Activated B cell treated with CpG ODN at 0.5 μM for 24 hours (primary cell): Measurements from ENCODE around the gene KRT37. TPM values are rescaled to one million over a fixed set of nuclear protein-coding genes. Genes with fewer than 3 reads are reported as not detected.

Source experiments
- ATAC-seq: fragments of 200-7000 bp; cut with Tn5 transposase; one replicate; pipeline ENCODE4 v1.10.0; 2021; ENCODE audit warnings: low read depth, mild to moderate bottlenecking, moderate library complexity
- CTCF ChIA-PET: fragments of 350-600 bp; sonication (Branson Sonifier 250); formaldehyde crosslinking; loops from one replicate; lab custom pipeline; 2021; ENCODE audit warnings: antibody characterized with exemption; lab: Charles Lee
- POLR2A ChIA-PET: fragments of 350-600 bp; sonication (Branson Sonifier 250); formaldehyde crosslinking; loops from one replicate; lab custom pipeline; 2021; ENCODE audit warnings: antibody characterized with exemption; lab: Charles Lee
- DNase-seq: peaks from one replicate; pipeline ENCODE4 v3.0.0; 2022
- H3K27ac Mint-ChIP-seq: one replicate; pipeline ENCODE4 v1.8.0; 2020; ENCODE audit warnings: mixed read lengths
- H3K27me3 Mint-ChIP-seq: one replicate; pipeline ENCODE4 v1.8.0; 2021; ENCODE audit warnings: mixed read lengths
- H3K36me3 Mint-ChIP-seq: one replicate; pipeline ENCODE4 v1.8.0; 2021; ENCODE audit warnings: low read depth, mixed read lengths
- H3K4me1 Mint-ChIP-seq: one replicate; pipeline ENCODE4 v1.8.0; 2021; ENCODE audit warnings: mixed read lengths
- H3K4me3 Mint-ChIP-seq: one replicate; pipeline ENCODE4 v1.8.0; 2020; ENCODE audit warnings: mild to moderate bottlenecking, mixed read lengths
- H3K9me3 Mint-ChIP-seq: one replicate; pipeline ENCODE4 v1.8.0; 2020; ENCODE audit warnings: mixed read lengths
- CTCF ChIP-seq: fragments of 200-600 bp; IDR thresholded peaks from one replicate; pipeline ENCODE4 v1.8.0; 2022; ENCODE audit warnings: antibody characterized with exemption, mild to moderate bottlenecking
- intact Hi-C: fragments of 100-400 bp; cut with micrococcal nuclease; formaldehyde crosslinking; loops from one replicate; pipeline ENCODE4 v1.15.1; 2024
- total RNA-seq: library from RNA; stranded (reverse); gene quantifications from 2 replicates; pipeline ENCODE4 v1.2.3, GENCODE V29; 2022

Gene KRT37
- total RNA-seq, 1 donor from 2014 or later: not detected

- no peaks in the 10 kb centered on the region for H3K9me3 Mint-ChIP-seq
- peaks cover 21% of the 10 kb centered on the region for H3K27me3 Mint-ChIP-seq
- intact Hi-C loops: no loop called here
- ChIA-PET CTCF (no interaction called here), POLR2A (no interaction called here)
- ATAC-seq (no peak), DNase-seq (no peak)
- no peak for TF ChIP-seq CTCF
- H3K4me1 Mint-ChIP-seq: no peaks in the 10 kb centered on the region
- no peaks in the 10 kb centered on the region for H3K36me3 Mint-ChIP-seq
- H3K27ac Mint-ChIP-seq: no peak within 1 kb of the TSS
- H3K4me3 Mint-ChIP-seq: no peak within 1 kb of the TSS
These were observed 16.2 kb upstream of the KRT37 start, which contains the start of gene KRT38 for GRCh38 chr17:41440531-41441033. KRT38 (minus strand) TSS chr17:41440983; CDS start chr17:41440921, 62 bp downstream.

- H3K27ac Mint-ChIP-seq: no peak overlapping the region
- POLR2A ChIA-PET: no interaction called here
- no peaks in the 10 kb centered on the region for H3K36me3 Mint-ChIP-seq
- ATAC-seq (no peak), DNase-seq (no peak)
- intact Hi-C loops: no loop called here
- CTCF ChIA-PET: no interaction called here
- no peak for TF ChIP-seq CTCF
- H3K4me3 Mint-ChIP-seq: no peak overlapping the region
- H3K27me3 Mint-ChIP-seq: peaks cover 20% of the 10 kb centered on the region
- H3K4me1 Mint-ChIP-seq: no peaks in the 10 kb centered on the region
- no peaks in the 10 kb centered on the region for H3K9me3 Mint-ChIP-seq
These were observed 15.0 kb upstream of the KRT37 start for GRCh38 chr17:41439375-41439774.

- CTCF ChIA-PET: no interaction called here
- intact Hi-C loops: no loop called here
These were observed 13.4 kb upstream of the KRT37 start for GRCh38 chr17:41437769-41438168.

GRCh38 chr17:41437254-41437653 lies 12.9 kb upstream of the KRT37 start:
- CTCF ChIA-PET: no interaction called here
- H3K9me3 Mint-ChIP-seq: no peaks in the 10 kb centered on the region
- DNase-seq (no peak), ATAC-seq (no peak)
- H3K36me3 Mint-ChIP-seq: no peaks in the 10 kb centered on the region
- intact Hi-C loops: no loop called here
- H3K4me3 Mint-ChIP-seq: no peak overlapping the region
- peaks cover 14% of the 10 kb centered on the region for H3K27me3 Mint-ChIP-seq
- TF ChIP-seq CTCF: no peak
- no peak overlapping the region for H3K27ac Mint-ChIP-seq
- H3K4me1 Mint-ChIP-seq: no peaks in the 10 kb centered on the region
- POLR2A ChIA-PET: no interaction called here

More at GRCh38 chr17:41437769-41438168, 13.4 kb upstream of the KRT37 start:
- ATAC-seq: no peak
- Mint-ChIP-seq H3K36me3 (no peaks in the 10 kb centered on the region), H3K27ac (no peak overlapping the region), H3K27me3 (peaks cover 19% of the 10 kb centered on the region), H3K9me3 (no peaks in the 10 kb centered on the region), H3K4me3 (no peak overlapping the region), H3K4me1 (no peaks in the 10 kb centered on the region)
- POLR2A ChIA-PET: no interaction called here
- DNase-seq: no peak
- no peak for TF ChIP-seq CTCF

GRCh38 chr17:41434415-41434814 lies 10.0 kb upstream of the KRT37 start:
- TF ChIP-seq CTCF: no peak
- Mint-ChIP-seq H3K4me3 (no peak overlapping the region), H3K27me3 (peaks cover 2% of the 10 kb centered on the region), H3K36me3 (no peaks in the 10 kb centered on the region), H3K27ac (no peak overlapping the region), H3K4me1 (no peaks in the 10 kb centered on the region), H3K9me3 (no peaks in the 10 kb centered on the region)
- no peak for DNase-seq
- ChIA-PET POLR2A (no interaction called here), CTCF (no interaction called here)
- no peak for ATAC-seq
- intact Hi-C loops: no loop called here
